ENCODE results near the gene TPCN2.
A peak's percentile ranks its signal among the peaks of the same experiment; 100 is the strongest.

The TPCN2 gene

DNA sequence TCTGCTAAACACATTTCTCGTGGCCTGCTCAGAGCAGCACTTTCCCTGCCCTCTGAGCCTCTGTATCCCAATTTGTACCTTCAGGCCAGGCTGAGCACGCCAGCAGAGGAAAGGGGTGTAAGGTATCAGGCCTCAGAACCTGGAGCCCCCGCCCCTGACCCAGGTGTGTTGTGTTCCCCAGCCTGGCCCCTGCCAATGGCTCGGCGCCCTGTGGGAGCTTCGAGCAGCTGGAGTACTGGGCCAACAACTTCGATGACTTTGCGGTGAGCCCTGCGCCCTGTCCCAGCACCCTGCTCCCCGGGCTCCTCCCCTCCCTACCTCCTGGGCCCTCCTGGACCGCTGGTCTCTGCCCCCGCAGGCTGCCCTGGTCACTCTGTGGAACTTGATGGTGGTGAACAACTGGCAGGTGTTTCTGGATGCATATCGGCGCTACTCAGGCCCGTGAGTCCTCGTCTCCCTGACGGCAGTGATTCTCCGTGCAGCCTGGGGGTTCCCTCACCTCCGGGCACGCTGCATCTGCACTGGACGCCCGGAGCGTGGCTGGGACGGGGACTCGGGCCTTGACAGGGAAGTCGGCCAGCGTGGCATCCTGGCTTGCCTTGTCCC lies 36.9 kb downstream of the TPCN2 start:
- DNase-seq (ENCODE audit: low read depth): no peak
- no peak overlapping the region for H3K4me3 ChIP-seq (ENCODE audit: low read depth, low read length)

DNA sequence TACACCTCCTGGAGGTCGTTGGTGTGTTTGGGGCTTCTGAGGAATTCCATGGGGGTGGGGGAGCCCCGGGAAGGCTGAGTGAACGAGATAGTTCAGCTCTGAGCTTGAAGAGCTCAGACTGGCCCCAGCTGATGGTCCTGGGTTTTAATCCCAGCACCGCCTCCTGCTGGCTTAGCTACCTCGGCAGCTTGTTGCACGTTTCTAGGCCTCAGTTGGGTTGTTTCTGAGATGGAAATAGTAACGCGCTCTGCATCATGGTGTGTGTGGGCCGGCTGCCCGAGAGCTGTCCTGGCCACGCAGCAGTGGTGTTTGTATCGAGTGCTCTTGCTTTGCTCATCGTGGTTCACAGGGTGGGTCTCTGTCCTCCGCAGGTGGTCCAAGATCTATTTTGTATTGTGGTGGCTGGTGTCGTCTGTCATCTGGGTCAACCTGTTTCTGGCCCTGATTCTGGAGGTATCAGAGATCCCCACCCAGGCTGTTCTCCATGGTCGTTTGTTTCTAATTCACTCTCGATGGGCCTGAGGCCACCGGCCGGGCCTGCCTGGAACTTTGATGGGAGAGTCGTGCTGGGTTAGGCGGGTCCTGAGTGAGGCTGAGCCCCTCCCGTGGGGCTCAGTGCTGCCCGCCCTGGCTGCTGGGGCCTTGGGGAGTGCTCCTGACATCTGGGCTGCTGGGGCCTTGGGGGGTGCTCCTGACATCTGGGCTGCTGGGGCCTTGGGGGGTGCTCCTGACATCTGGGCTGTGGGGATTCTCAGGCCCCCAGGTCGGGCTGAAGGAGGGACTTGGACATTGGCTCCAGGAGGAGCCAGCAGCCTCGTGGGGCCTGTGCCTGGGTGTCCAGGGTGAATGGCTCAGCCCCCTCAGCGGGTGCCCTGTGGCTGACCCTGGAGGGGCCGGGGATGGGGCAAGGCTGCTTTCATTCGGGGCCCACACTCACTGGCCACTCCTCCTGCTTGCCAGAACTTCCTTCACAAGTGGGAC lies 37.7 kb downstream of the TPCN2 start:
- no peak for DNase-seq (ENCODE audit: low read depth)
- H3K4me3 ChIP-seq (ENCODE audit: low read depth, low read length): no peak overlapping the region

DNA sequence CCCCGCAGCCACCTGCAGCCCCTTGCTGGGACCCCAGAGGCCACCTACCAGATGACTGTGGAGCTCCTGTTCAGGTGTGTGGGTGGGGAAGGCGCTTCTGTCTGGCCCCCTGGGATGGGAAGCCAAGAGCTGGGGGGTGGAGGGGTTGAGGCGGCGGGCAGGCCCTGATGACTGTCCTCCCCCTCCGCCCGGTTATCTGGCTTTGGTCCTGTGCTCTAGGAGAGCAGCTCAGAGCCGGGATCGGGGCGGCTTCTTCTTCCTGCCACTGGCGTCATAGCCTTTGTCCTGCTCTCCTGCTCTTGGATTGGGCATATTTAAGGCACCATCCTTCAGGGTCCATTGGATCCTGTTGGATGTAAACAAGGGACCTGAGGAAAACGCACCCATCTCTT lies 38.4 kb downstream of the TPCN2 start:
- DNase-seq (ENCODE audit: low read depth): no peak
- H3K4me3 ChIP-seq (ENCODE audit: low read depth, low read length): no peak overlapping the region

DNA sequence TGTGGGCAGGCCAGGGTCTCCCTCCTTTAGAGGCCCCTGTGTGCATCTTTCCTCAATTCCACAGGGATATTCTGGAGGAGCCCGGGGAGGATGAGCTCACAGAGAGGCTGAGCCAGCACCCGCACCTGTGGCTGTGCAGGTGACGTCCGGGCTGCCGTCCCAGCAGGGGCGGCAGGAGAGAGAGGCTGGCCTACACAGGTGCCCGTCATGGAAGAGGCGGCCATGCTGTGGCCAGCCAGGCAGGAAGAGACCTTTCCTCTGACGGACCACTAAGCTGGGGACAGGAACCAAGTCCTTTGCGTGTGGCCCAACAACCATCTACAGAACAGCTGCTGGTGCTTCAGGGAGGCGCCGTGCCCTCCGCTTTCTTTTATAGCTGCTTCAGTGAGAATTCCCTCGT lies 39.1 kb downstream of the TPCN2 start:
- DNase-seq (ENCODE audit: low read depth): no peak
- H3K4me3 ChIP-seq (ENCODE audit: low read depth, low read length): no peak overlapping the region

DNA sequence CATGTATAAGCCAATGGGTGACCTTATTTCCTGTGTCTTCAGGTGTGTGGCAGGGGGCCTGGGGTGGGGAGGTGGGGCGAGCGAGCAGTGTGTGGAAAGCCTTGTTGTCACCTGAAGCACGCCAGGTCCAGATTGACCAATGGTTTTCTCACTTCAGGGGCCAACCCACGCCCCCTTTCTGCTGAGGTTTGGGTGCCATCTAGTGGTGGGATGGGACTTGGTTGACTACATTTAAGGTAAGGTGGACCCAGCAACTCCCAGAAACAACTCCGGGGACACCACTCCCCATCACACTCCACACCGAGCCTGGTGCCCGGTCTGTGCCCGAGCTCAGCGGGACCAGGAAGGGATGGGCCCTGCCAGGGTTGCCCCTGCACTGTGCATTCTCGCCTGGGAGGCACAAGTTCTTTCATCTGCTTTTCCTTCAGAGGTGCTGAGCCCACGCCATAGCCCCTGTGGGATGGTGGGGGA lies 40.0 kb downstream of the TPCN2 start:
- no peak overlapping the region for H3K4me3 ChIP-seq (ENCODE audit: low read depth, low read length)
- DNase-seq (ENCODE audit: low read depth): peak; percentile 26

DNA sequence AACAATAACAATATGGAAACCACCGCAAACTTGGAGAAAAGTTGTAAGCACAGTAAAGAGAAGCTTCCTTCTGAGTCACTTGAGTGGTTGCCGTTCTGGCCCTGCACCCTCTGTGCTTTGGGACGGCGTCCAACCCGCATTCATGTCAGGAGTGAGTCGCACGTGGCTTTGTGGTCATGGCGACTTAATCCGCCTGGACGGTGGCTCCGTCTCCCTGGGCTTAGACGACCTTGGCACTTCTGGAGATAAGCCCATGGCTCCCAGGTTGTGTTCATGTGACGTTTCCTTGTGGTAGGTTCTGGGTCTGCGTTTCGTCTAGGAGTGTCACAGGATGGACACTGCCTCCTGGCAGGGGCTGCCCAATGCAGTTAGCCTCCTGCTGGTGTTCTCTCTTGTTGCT lies 40.5 kb downstream of the TPCN2 start:
- DNase-seq (ENCODE audit: low read depth): peak; percentile 56
- no peak overlapping the region for H3K4me3 ChIP-seq (ENCODE audit: low read depth, low read length)

DNA sequence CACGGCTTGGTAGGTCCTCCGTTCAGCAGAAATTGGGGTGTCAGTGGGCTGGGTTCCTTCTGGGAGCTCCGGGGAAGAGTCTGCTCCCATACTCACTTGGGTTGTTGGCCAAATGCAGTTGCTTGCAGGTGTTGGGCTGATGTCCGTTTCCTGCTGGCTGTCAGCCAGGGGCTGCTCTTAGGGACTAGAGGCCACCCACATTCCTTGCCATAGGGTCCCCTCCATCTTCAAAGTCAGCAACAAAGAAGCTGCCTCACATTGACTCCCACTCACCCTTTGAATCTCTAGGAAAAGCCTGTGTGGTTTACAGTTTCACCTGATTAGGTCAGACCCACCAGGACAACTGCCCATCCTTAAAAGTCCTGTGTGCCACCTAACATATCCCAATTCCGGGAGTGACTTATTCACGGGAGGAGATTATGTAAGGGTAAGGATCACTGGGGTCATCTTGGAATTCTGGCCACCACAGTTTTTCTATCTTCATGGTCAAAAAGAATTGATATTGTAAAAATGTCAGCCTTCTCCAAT lies 43.0 kb downstream of the TPCN2 start:
- H3K4me3 ChIP-seq (ENCODE audit: low read depth, low read length): no peak overlapping the region
- no peak for DNase-seq (ENCODE audit: low read depth)

DNA sequence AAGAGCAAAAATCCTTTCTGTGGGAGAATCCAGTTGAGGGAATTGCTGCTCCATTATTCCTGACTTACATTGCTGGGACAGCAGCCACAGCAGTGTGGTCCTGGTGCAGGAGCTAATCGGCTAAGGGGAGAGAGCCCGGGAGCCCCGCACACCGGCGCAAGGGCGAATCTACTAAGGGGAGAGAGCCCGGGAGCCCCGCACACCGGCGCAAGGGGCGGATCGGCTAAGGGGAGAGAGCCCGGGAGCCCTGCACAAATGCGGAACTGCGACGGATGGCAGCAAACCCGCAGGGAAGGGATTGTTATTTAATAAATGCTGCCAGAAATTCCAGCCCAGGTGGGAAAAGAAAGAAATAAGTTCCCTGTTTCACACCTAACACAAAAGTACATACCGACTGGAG lies 43.5 kb downstream of the TPCN2 start:
- no peak for DNase-seq (ENCODE audit: low read depth)
- H3K4me3 ChIP-seq (ENCODE audit: low read depth, low read length): no peak overlapping the region

DNA sequence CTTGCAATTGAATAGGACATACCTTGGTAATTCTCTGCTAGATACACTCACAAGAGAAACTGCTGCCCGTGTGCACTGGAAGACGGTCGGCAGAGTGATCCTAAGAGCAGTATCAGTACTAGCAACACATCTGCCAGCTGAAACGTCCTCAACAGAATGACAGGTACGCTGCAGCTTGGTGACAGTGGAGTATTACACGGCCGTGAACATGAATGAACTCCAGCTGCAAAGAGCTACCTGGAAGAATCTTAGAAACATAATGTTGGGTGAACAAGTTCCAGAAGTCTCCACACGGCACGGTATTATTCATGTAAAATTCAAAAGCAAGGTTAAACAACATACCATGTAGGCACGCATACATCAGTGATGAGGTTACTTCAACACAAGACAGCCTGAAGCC lies 44.4 kb downstream of the TPCN2 start:
- H3K4me3 ChIP-seq (ENCODE audit: low read depth, low read length): no peak overlapping the region
- no peak for DNase-seq (ENCODE audit: low read depth)

DNA sequence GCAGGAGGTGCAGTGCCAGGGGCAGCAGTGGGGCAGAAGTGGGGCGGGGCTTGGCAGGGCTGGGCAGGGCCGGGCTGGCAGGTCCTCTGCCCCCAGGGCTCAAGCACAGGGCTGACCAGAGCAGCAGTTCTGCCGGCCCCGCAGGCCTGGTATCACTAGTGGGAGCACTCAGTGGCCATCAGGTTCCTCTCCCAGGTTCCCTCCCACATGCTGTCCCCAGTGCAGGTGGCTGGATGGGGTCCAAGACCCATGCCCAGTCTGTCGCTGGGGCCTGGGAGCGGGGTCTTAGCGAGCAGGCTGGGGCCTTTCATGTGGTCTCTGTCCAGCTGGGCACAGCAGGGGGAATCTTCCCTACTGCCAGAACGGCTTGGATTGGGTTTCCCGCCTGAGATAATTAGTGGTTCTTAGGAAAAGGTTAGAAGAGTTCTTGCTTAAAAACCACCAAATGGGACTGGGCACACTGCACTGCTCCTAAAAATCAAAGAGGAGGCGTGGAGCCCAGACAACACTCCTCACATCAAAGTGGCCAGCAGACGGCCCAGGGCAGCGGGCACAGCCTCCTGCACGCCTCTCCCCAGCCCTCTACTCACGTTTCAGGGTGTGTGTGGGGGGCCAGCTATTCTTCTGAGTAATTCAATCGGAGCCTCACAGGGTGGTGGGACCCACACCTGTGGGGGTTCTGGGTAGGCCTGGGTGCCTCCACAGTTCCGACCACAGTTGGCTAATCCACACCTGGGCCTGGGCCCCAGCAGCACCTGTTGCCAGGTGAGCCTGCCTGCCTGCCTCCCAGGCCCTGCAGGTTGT lies 45.6 kb downstream of the TPCN2 start:
- DNase-seq (ENCODE audit: low read depth): no peak
- H3K4me3 ChIP-seq (ENCODE audit: low read depth, low read length): no peak overlapping the region

DNA sequence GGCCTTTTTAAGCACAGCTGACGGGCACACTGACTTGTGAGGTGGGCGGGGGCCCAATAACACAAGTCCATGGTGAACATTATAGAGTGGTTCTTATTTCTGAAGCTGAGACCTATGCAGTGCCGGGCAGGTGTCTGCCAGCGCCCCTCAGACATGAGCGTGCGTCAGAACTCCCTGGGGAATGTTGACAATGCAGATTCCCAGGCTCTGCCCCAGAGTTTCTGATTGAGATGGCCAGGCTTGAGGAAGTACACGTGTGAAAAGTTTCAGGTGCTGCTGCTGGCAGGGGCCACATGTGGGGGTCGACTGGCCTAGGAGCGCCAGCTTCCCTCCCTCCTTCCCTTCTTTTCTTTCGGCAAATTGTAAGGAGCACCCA lies 46.2 kb downstream of the TPCN2 start:
- H3K4me3 ChIP-seq (ENCODE audit: low read depth, low read length): no peak overlapping the region
- no peak for DNase-seq (ENCODE audit: low read depth)

DNA sequence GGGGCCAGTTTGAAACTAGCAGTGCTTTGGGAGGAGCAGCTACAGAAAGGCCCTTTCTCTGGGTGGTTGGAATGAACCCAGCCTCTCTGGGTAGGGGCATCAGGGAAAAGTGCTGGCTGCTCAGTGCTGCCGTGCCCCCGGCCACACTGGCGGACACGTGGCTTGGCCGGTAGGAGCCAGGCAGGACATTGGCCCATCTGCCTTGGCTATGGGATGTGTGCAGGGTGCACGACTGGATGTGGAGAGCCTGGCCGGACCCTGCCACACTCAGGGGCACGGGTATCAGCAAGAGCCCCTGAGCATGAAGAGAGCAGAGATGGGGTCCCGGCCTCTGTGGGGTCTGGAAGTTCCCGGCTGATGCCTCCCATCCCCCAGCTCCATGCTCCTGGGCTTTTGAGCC lies 46.6 kb downstream of the TPCN2 start:
- no peak for DNase-seq (ENCODE audit: low read depth)
- no peak overlapping the region for H3K4me3 ChIP-seq (ENCODE audit: low read depth, low read length)

DNA sequence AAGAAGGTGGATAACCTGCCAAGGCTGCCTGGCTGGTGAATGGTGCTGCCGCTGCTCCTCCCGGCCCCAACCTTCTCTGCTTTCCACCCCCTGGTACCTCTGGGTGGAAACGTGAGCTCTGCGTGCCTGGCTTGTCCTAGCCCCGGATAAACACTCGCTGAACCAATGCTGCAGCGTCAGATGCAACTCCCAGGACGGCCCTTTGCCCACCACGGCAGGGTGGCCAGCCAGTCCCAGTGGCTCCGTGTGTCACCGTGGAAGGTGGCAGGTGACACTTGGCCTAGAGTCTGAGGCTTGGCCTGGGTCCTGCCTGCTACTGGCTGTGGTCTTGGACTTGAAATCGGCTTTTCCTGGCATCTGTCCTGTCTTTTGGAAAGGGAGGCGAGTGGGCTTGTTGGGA lies 47.7 kb downstream of the TPCN2 start:
- no peak for DNase-seq (ENCODE audit: low read depth)
- no peak overlapping the region for H3K4me3 ChIP-seq (ENCODE audit: low read depth, low read length)

DNA sequence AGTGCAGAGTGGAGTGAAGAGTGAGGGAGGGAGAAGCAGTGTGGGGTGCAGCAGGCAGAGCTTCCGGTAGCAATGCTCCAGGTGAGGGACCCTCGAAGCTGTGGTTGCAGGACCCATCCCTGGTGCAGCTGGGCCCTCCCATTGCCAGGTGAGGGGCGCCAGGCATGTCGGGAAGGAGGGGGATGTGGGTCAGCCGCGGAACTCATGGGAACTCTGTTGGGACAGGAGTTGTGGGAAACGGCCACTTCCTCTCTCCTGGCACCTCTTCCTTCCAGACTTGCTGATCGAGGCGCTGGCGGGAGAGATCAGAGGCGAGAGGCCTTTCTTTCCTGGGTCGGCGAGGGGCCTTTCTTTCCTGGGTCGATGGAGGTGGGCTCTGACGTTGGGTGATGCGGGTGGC lies 48.5 kb downstream of the TPCN2 start:
- H3K4me3 ChIP-seq (ENCODE audit: low read depth, low read length): no peak overlapping the region
- DNase-seq (ENCODE audit: low read depth): no peak

DNA sequence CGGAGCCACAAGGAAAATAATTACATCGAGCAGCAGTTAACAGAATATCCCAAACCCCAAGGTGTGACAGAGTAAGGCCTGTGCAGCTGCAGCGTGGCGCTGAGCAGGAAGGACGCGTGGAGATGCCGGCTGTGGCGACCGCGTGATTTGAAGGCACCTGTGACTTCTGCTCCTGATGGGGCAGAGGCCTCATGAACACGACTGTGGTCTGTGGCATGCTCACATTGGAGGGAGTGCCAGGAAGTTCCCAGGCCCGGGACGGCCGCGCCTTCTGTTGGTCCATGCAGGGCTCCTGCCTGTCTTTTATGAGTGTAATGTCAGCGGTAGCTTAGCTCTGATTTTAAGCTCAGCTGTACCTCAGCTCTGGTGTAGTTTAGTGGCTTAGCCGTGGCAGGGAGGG lies 50.4 kb downstream of the TPCN2 start:
- H3K4me3 ChIP-seq (ENCODE audit: low read depth, low read length): no peak overlapping the region
- no peak for DNase-seq (ENCODE audit: low read depth)

DNA sequence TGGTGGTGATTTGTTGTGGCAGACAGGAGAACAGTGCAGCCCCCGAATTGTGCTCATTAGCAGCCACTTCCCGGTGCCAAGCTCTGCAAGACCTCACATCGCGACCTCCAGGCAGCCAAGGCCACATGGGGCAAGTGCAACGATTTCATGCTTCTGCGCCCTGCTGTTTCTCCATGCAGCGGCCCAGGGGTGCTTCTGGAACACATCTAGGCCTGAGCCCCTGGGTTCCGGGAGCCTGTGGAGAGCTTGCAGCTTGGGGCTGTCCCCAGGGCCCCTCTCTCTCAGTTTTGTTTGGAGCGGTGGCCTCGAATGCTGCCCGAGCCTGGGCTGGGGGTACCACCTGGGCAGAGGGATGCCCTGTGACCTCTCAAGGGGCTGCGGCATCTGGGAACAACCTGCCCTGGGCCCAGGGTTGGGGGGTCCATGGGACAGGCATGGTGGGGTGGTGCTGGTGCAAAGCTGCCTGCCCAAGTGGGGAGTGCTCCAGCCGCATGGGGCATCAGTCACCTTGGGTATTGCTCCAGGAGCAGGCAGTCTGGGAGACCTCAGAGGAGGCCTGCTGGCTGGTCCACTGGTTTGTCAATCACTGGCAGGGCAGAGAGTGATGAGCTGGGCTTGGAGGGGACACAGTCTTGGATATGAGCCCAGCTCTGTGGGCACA lies 51.9 kb downstream of the TPCN2 start:
- no peak for DNase-seq (ENCODE audit: low read depth)
- no peak overlapping the region for H3K4me3 ChIP-seq (ENCODE audit: low read depth, low read length)

DNA sequence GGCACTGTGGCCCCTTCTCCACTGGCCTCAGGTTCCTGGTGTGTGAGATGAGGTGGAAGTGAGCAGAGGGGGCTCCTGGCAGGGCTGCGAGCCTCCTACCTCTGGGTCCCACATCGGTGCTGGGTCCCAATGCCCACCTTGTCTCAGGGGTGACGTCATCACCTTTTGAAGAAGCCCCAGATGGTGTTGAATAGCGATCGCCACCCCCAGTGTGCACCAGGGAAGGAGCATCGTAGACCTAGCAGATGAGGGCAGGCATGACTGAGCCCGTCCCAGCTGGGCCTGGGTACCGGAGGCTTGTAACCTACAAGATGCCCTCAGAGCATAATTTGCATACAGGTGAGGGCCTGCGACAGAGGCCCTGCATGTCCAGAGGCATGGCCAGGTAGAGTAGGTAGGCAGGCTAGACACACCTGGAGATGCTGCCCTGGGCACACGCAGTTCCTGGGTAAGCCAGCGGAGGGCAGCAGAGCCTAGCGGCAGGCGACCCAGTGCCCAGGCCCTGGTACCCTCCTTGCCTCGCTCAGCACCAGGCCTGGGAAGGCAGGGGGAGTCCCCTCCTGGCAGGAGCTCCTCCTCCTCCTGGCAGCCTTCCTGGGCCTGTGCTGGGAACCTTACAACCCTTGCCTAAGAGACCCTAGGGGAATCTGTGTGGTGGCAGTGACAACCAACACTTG lies 52.5 kb downstream of the TPCN2 start:
- peak; percentile 31 for DNase-seq (ENCODE audit: low read depth)
- H3K4me3 ChIP-seq (ENCODE audit: low read depth, low read length): no peak overlapping the region

DNA sequence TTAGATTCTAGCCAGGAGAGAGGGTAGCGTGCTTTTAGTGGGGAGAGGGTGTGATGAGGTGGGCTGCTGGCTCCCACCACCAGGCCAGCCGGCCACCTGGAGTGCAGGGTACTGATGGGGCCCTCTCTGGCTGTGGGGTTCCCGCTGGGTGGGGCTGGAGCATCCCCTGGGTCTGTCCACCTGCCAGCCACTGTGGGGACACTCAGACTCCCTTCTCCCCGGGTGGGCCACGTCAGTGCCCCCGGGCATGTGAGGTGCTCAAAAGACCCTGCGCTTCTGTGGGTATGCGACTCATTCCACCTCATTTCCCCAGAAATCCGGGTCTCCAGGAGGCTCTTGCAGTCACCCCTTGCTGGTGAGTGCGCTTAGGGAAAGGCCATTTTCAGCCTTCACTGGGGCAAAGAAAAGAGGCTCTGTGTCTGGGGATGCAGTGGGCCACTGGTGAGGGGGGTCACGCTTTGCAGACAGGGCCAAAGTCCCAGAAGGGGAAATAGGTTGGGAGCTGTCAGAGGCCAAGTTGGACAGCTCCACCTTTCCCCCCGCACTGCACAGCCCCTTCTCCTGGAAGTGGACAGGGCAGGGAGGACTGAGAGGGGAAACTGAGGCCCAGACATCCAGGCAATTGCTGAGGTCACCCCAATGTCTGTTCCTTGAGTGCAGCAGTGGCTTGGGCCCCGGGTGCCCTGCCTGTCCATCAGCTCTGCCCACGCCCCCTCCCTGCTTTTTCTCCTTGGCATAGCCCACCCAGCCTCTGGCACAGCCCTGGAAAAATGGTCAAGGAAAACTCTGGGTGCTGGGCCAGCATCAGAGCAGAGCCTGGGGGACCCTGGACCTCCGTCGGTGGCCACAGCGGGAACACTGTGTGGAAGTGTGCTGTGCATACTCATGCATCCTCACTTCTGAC lies 53.3 kb downstream of the TPCN2 start:
- no peak overlapping the region for H3K4me3 ChIP-seq (ENCODE audit: low read depth, low read length)
- no peak for DNase-seq (ENCODE audit: low read depth)

Data from skeletal muscle cell (primary cell).